Esophagus squamous epithelium (tissue), 5 donors: ENCODE data around the gene DHRS3. TPM values are rescaled to one million over a fixed set of nuclear protein-coding genes. Genes with fewer than 3 reads are reported as not detected.

ENCODE experiments used
- DNase-seq: peaks from one replicate; lab custom pipeline; 2025; lab: John Stamatoyannopoulos, UW
- H3K27ac ChIP-seq, 4 donors: fragments of 200-600 bp; sonication (generic); one replicate each; pipeline ENCODE4 v1.5.1; 2016 to 2019; ENCODE audit warnings: mild to moderate bottlenecking in 1 of 4
- H3K27me3 ChIP-seq, 4 donors: fragments of 200-600 bp; sonication (generic); 1 replicate in 3 of 4; 2 replicates in 1 of 4; pipeline versions ENCODE4 v1.5.1 to v1.6.0; 2017 to 2021; ENCODE audit warnings: antibody characterized with exemption in 1 of 4
- H3K36me3 ChIP-seq, 3 donors: fragments of 200-600 bp; sonication (generic); one replicate each; pipeline ENCODE4 v1.5.1; 2016 to 2019
- H3K4me1 ChIP-seq, 3 donors: fragments of 200-600 bp; sonication (generic); one replicate each; pipeline ENCODE4 v1.5.1; 2017 to 2019
- H3K4me3 ChIP-seq, 4 donors: fragments of 200-600 bp; sonication (generic); 1 replicate in 3 of 4; 2 replicates in 1 of 4; pipeline ENCODE4 v1.5.1; 2016 to 2019; ENCODE audit warnings: mild to moderate bottlenecking in 2 of 4, moderate library complexity in 1 of 4
- H3K9me3 ChIP-seq, 3 donors: fragments of 200-600 bp; sonication (generic); one replicate each; pipeline ENCODE4 v1.5.1; 2016 to 2019
- POLR2A ChIP-seq, 4 donors: fragments of 450-650 bp; IDR thresholded peaks; one replicate each; pipeline ENCODE4 v1.6.1; 2017; ENCODE audit warnings: antibody characterized with exemption in 4 of 4, mild to moderate bottlenecking in 4 of 4, moderate library complexity in 3 of 4
- WGBS, 2 donors: methylation state at CpG; one replicate each; pipeline ENCODE4 v1.1.5; 2018; 5-methylcytosine and 5-hydroxymethylcytosine counted together
- intact Hi-C: fragments of 100-400 bp; cut with DNase I; formaldehyde crosslinking; loops from one replicate; pipeline ENCODE4 v1.15.0; 2022
- total RNA-seq, 4 donors: library from RNA; depleted of rRNA; stranded (reverse); fragments of >200 nt; gene quantifications; one replicate each; pipeline ENCODE4 v1.1.0, GENCODE V29; 2016
- TF ChIP-seq, protein P1 (sequence below), 6 experiments: fragments of 450-650 bp in 4 of 6; fragments of 200-600 bp in 2 of 6; sonication (generic) in 2 of 6; IDR thresholded peaks; one replicate each; pipeline ENCODE4 v1.5.1; 2016 to 2019; ENCODE audit warnings: antibody characterized with exemption in 6 of 6, mild to moderate bottlenecking in 4 of 6, moderate library complexity in 4 of 6
- donor health status: DM: yes; HTN: yes; CAD: no.

DHRS3 gene
- total RNA-seq, 4 donors from 2014 or later: 87.7 to 166 (median 117) TPM

DNA sequence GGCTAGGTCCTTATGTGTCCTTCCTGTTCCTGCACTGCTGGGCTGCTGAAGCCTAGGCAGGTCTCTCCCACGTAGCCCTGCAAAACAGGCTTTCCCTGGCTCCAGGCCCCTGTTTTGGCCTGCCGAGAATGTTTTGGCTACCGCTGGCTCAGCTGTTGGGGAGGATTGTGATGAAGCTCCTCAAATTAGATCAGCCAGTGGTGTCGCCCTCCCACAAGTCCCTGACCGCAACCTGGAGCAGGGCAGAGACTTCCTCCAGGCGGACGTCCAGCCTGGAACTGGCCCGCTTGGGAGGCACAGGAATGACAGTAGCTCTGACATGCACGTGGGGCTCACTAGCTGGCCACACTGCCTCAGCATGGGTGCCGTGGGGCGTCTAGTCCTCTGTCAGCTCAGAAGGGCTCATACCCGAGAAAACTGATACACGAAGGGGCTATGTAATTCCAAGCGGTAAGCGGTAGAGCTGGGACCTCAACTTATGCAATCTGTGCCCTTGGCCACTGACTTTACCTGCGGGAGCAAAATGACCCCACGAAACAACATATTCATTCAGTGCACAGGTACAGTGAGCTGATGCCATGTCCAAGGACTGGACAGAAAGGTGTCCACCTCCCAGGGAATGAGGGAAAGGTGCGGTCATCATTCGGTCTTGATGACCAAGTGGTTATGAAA lies 26.6 kb downstream of the DHRS3 start:
- intact Hi-C loops: no loop called here
- peaks cover 49 to 89% (median 66%) of the 10 kb centered on the region in 3 donors for H3K4me1 ChIP-seq

DNA sequence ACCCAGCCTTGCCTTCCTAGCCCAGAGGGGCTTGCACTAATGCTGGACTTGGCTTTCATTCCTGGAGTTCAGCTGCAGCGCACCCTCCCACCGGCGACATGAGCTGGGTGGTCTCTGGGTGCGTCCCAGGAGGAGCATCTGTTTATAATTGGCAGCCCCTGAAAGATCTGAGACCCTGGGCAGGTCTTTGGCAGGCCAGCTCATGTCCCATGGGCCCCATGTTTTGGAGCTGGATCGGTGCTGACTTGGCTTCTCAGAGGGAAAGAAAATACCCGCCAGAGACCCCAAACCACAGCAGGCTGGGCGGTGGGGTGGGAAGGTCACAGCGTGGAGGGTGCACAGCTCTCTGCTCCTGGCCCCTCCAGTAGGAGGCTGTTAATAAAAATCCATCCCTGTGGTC lies 29.3 kb downstream of the DHRS3 start:
- H3K27ac ChIP-seq: peak overlapping the region in 3 of 4 donors; percentile 9 to 41 (median 14)
- intact Hi-C loops: no loop called here
- H3K36me3 ChIP-seq: peaks cover 0 to 79% (median 3%) of the 10 kb centered on the region in 3 donors

More for the DNA sequence above, 26.6 kb downstream of the DHRS3 start:
- DNase-seq: no peak
- peaks cover 0 to 57% (median 3%) of the 10 kb centered on the region in 3 donors for H3K36me3 ChIP-seq
- no CpG with 5 or more reads among the region's 19 CpGs for WGBS, 2 donors
- no peak overlapping the region for H3K4me3 ChIP-seq
- no peak for TF ChIP-seq POLR2A (IDR thresholded peaks at IDR 0.05)
- TF ChIP-seq, protein P1, sequence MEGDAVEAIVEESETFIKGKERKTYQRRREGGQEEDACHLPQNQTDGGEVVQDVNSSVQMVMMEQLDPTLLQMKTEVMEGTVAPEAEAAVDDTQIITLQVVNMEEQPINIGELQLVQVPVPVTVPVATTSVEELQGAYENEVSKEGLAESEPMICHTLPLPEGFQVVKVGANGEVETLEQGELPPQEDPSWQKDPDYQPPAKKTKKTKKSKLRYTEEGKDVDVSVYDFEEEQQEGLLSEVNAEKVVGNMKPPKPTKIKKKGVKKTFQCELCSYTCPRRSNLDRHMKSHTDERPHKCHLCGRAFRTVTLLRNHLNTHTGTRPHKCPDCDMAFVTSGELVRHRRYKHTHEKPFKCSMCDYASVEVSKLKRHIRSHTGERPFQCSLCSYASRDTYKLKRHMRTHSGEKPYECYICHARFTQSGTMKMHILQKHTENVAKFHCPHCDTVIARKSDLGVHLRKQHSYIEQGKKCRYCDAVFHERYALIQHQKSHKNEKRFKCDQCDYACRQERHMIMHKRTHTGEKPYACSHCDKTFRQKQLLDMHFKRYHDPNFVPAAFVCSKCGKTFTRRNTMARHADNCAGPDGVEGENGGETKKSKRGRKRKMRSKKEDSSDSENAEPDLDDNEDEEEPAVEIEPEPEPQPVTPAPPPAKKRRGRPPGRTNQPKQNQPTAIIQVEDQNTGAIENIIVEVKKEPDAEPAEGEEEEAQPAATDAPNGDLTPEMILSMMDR (IDR thresholded peaks at IDR 0.05): no peak
- no peaks in the 10 kb centered on the region for H3K27me3 ChIP-seq
- H3K9me3 ChIP-seq: no peaks in the 10 kb centered on the region
- H3K27ac ChIP-seq: peak overlapping the region; percentile 87 to 94 (median 92)

DNA sequence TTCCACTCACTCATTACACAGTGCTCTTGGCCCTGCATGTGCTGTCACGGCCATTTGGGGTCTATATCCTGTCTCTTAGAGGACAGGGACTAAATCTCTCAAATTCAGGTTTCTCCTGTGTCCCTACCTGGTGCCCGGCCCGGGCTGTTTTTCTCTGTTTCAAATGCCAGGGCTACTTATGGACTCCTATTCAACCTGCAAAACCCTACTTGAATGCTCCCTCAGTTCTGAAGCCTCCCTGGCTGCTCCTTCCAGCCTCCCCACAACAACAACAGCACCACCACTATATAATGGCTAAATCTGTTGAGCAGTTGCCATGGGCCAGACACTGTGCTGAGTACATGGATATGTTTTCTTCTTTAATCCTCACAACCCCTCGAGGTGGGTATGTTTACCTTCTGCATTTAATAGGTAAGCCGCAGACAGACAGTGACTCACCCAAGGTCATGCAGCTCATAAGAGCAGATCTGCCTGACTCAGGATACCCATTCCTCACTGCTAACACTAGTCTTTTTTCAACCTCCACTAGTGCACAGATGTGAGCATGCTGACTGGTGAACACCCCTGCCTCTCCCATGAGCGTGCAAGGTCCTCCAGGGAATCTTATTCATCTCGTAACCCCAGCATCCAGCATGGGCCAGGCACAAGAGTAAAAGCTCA lies 29.9 kb downstream of the DHRS3 start:
- Histone ChIP-seq H3K27ac (peak overlapping the region in 2 of 4 donors; percentile 25 to 41), H3K4me3 (no peak overlapping the region), H3K4me1 (peaks cover 19 to 63% (median 36%) of the 10 kb centered on the region in 3 donors), H3K9me3 (no peaks in the 10 kb centered on the region), H3K27me3 (no peaks in the 10 kb centered on the region), H3K36me3 (peaks cover 0 to 82% (median 3%) of the 10 kb centered on the region in 3 donors)
- WGBS, 2 donors: 62 to 71% methylated on average over 7 of the region's 7 CpGs
- intact Hi-C loops: no loop called here
- DNase-seq: no peak
- TF ChIP-seq POLR2A (IDR thresholded peaks at IDR 0.05): no peak
- TF ChIP-seq, protein P1 (IDR thresholded peaks at IDR 0.05): no peak

More for the DNA sequence above, 29.3 kb downstream of the DHRS3 start:
- DNase-seq: no peak
- Histone ChIP-seq H3K4me3 (no peak overlapping the region), H3K9me3 (no peaks in the 10 kb centered on the region), H3K4me1 (peaks cover 22 to 69% (median 39%) of the 10 kb centered on the region in 3 donors), H3K27me3 (no peaks in the 10 kb centered on the region)
- no peak for TF ChIP-seq POLR2A (IDR thresholded peaks at IDR 0.05)
- TF ChIP-seq, protein P1 (IDR thresholded peaks at IDR 0.05): no peak
- WGBS, 2 donors: no CpG with 5 or more reads among the region's 8 CpGs

DNA sequence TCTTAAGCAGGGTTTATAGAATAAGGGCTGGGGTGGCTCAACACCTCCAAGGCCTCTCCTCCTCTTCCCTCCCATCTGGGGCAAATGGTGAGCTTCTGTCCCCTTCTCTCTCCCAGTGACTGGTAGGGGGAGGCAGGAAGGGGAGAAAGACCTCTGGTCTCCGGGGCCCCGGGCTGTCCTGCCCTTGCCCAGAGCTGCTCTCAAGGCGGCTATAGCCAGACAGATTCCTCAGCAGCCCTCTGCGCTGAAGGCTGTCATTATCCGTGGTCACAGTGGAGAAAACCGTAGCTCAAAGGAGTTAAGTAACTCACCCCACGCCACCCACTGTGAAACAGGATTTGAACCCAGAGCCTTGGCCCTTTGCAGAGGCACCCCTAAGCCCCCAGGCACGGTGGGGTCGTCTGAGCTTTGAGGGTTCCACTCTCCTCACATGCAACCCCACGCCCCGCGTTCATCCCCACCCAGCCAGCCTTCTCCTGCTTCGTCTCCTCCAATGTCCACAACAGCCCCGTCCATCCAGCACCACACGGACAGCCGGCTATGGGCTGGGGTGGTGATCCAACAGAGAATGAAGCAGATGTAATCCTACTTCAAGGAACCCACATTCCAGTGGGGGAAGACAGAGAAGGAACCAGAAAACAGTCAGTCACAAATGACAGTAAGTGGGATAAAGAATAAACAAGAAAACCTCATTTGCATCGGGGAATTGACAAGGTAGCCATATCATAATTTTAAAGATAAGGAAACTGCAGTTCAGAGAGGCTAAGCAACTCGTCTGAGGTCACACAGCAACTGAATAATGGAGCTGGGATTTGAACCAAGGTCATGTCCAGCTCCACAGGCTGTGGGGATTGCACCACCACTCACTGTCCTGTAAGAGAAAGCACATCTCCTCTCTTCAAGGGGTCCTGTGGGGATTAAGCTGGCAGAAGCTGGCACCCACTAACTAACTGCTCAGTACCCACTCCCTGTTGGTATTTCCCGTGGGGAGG lies 31.8 kb downstream of the DHRS3 start:
- no peak for DNase-seq

More for the DNA sequence above, 31.8 kb downstream of the DHRS3 start:
- Histone ChIP-seq H3K27ac (peak overlapping the region in 3 of 4 donors; percentile 25 to 28 (median 26)), H3K9me3 (no peaks in the 10 kb centered on the region), H3K36me3 (peaks cover 0 to 89% (median 3%) of the 10 kb centered on the region in 3 donors), H3K4me3 (no peak overlapping the region), H3K27me3 (no peaks in the 10 kb centered on the region), H3K4me1 (peaks cover 6 to 51% (median 17%) of the 10 kb centered on the region in 3 donors)
- 81 to 85% methylated on average over 10 to 18 of the region's 19 CpGs for WGBS, 2 donors
- intact Hi-C loops: no loop called here
- TF ChIP-seq, protein P1 (IDR thresholded peaks at IDR 0.05): no peak
- no peak for TF ChIP-seq POLR2A (IDR thresholded peaks at IDR 0.05)
